GM19452 (cell line): ENCODE results near the gene MAGI1.

ENCODE experiments used
- ATAC-seq: cut with Tn5 transposase; IDR thresholded peaks from one replicate; pipeline ENCODE4 v1.9.1; 2021; ENCODE audit not compliant: unreplicated experiment

MAGI1 gene

GRCh38 chr3:65677486-65678010 is 361.2 kb downstream of the MAGI1 start:
- ATAC-seq: no peak

- no peak for ATAC-seq
Measured at GRCh38 chr3:65676580-65676979, 362.1 kb downstream of the MAGI1 start.

GRCh38 chr3:65675011-65675410 is 363.7 kb downstream of the MAGI1 start:
- ATAC-seq: no peak

GRCh38 chr3:65674226-65674625 is 364.5 kb downstream of the MAGI1 start:
- ATAC-seq: no peak

GRCh38 chr3:65672871-65673815 is 365.6 kb downstream of the MAGI1 start:
- no peak for ATAC-seq

GRCh38 chr3:65672061-65672460 is 366.7 kb downstream of the MAGI1 start:
- no peak for ATAC-seq

GRCh38 chr3:65671004-65671403 is 367.7 kb downstream of the MAGI1 start:
- no peak for ATAC-seq

GRCh38 chr3:65669163-65669875 is 369.4 kb downstream of the MAGI1 start:
- no peak for ATAC-seq

GRCh38 chr3:65667963-65668362 is 370.8 kb downstream of the MAGI1 start:
- ATAC-seq: no peak

- ATAC-seq: no peak
Measured at GRCh38 chr3:65666448-65667091, 372.1 kb downstream of the MAGI1 start.

- ATAC-seq: no peak
Measured at GRCh38 chr3:65665915-65666314, 372.8 kb downstream of the MAGI1 start.

GRCh38 chr3:65664931-65665330 is 373.8 kb downstream of the MAGI1 start:
- no peak for ATAC-seq

- ATAC-seq: no peak
Measured at GRCh38 chr3:65664446-65664845, 374.3 kb downstream of the MAGI1 start.

- no peak for ATAC-seq
Measured at GRCh38 chr3:65662095-65662494, 376.6 kb downstream of the MAGI1 start.

- no peak for ATAC-seq
Measured at GRCh38 chr3:65660000-65660598, 378.6 kb downstream of the MAGI1 start.

- no peak for ATAC-seq
Measured at GRCh38 chr3:65659396-65659795, 379.3 kb downstream of the MAGI1 start.

- ATAC-seq: no peak
Measured at GRCh38 chr3:65658401-65658800, 380.3 kb downstream of the MAGI1 start.

GRCh38 chr3:65655061-65655460 is 383.7 kb downstream of the MAGI1 start:
- ATAC-seq: no peak

GRCh38 chr3:65653731-65654130 is 385.0 kb downstream of the MAGI1 start:
- no peak for ATAC-seq

- no peak for ATAC-seq
Measured at GRCh38 chr3:65650247-65650646, 388.5 kb downstream of the MAGI1 start.

- ATAC-seq: no peak
Measured at GRCh38 chr3:65647369-65647768, 391.3 kb downstream of the MAGI1 start.
